Activated B cell treated with CpG ODN at 0.5 μM for 24 hours (primary cell): Measurements from ENCODE around the gene AVPI1. TPM values are rescaled to one million over a fixed set of nuclear protein-coding genes. Genes with fewer than 3 reads are reported as not detected.

Experiments used
- ATAC-seq: fragments of 200-7000 bp; cut with Tn5 transposase; one replicate; pipeline ENCODE4 v1.10.0; 2021; ENCODE audit warnings: low read depth, mild to moderate bottlenecking, moderate library complexity
- CTCF ChIA-PET: fragments of 350-600 bp; sonication (Branson Sonifier 250); formaldehyde crosslinking; loops from one replicate; lab custom pipeline; 2021; ENCODE audit warnings: antibody characterized with exemption; lab: Charles Lee
- POLR2A ChIA-PET: fragments of 350-600 bp; sonication (Branson Sonifier 250); formaldehyde crosslinking; loops from one replicate; lab custom pipeline; 2021; ENCODE audit warnings: antibody characterized with exemption; lab: Charles Lee
- DNase-seq: peaks from one replicate; pipeline ENCODE4 v3.0.0; 2022
- H3K27ac Mint-ChIP-seq: one replicate; pipeline ENCODE4 v1.8.0; 2020; ENCODE audit warnings: mixed read lengths
- H3K27me3 Mint-ChIP-seq: one replicate; pipeline ENCODE4 v1.8.0; 2021; ENCODE audit warnings: mixed read lengths
- H3K36me3 Mint-ChIP-seq: one replicate; pipeline ENCODE4 v1.8.0; 2021; ENCODE audit warnings: low read depth, mixed read lengths
- H3K4me1 Mint-ChIP-seq: one replicate; pipeline ENCODE4 v1.8.0; 2021; ENCODE audit warnings: mixed read lengths
- H3K4me3 Mint-ChIP-seq: one replicate; pipeline ENCODE4 v1.8.0; 2020; ENCODE audit warnings: mild to moderate bottlenecking, mixed read lengths
- H3K9me3 Mint-ChIP-seq: one replicate; pipeline ENCODE4 v1.8.0; 2020; ENCODE audit warnings: mixed read lengths
- intact Hi-C: fragments of 100-400 bp; cut with micrococcal nuclease; formaldehyde crosslinking; loops from one replicate; pipeline ENCODE4 v1.15.1; 2024
- total RNA-seq: library from RNA; stranded (reverse); gene quantifications from 2 replicates; pipeline ENCODE4 v1.2.3, GENCODE V29; 2022
- TF ChIP-seq, protein P1 (sequence below): fragments of 200-600 bp; IDR thresholded peaks from one replicate; pipeline ENCODE4 v1.8.0; 2022; ENCODE audit warnings: antibody characterized with exemption, mild to moderate bottlenecking

Gene AVPI1
- total RNA-seq, 1 donor from 2014 or later = 0.51 TPM

GRCh38 chr10:97633921-97634320, 53.1 kb downstream of the AVPI1 start:
- ChIA-PET CTCF (no interaction called here), POLR2A (no interaction called here)
- Mint-ChIP-seq H3K27ac (no peak overlapping the region), H3K9me3 (no peaks in the 10 kb centered on the region), H3K36me3 (peaks cover 5% of the 10 kb centered on the region), H3K4me1 (peaks cover 16% of the 10 kb centered on the region), H3K4me3 (peak overlapping the region; percentile 100), H3K27me3 (no peaks in the 10 kb centered on the region)
- ATAC-seq (no peak), DNase-seq (no peak)
- TF ChIP-seq, protein P1, sequence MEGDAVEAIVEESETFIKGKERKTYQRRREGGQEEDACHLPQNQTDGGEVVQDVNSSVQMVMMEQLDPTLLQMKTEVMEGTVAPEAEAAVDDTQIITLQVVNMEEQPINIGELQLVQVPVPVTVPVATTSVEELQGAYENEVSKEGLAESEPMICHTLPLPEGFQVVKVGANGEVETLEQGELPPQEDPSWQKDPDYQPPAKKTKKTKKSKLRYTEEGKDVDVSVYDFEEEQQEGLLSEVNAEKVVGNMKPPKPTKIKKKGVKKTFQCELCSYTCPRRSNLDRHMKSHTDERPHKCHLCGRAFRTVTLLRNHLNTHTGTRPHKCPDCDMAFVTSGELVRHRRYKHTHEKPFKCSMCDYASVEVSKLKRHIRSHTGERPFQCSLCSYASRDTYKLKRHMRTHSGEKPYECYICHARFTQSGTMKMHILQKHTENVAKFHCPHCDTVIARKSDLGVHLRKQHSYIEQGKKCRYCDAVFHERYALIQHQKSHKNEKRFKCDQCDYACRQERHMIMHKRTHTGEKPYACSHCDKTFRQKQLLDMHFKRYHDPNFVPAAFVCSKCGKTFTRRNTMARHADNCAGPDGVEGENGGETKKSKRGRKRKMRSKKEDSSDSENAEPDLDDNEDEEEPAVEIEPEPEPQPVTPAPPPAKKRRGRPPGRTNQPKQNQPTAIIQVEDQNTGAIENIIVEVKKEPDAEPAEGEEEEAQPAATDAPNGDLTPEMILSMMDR = no peak
- intact Hi-C loops = loop anchor here (1.0 to 5.0 kb wide), 6 partner anchors 53 to 813 kb away; partner anchors contain the start of genes AVPI1, EXOSC1, HPS1 and MMS19

DNA sequence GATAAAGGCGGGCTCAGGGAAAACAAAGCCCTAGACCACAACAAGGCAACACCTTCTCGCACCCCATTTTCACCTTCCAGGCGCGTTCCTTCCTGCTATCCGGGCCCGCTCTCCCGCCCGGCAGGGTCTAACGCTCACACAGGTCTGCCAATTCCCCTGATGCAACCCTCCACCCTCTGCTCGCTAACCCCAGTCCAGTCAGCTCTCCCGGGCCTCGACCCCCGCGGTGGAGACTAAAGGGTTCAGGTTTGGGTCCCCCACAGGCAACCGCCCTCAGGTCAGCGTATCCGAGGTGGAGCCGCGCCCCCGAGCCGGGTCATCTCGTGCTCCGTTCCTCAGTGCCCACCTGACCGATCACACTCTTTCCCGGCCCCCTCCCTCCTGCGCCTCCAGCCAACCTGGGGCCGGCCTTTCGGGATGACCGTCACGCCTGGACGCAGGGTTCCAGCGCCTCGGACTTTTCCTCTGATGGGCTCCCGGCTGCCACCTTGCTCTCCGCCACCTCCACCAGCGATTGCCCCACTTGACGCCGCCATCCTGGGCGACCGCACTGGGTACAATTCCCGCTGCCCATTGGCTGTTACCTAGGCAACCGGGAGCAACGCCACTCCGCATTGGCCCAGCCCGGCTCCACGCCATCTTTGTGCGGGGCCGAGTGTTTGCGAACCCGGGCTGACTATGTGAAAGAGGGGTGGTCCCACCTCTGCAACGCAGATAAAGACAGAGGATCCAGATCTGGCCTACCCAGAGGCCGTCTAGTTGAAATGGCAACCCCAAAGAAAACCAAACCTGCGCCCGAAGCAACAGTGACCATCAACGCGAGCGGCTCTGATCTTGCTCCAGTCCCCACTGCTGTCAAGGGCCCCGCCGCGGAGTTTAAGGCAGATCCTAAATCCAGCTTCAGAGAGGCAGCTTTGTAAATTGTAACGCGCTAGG, 53.8 kb downstream of the AVPI1 start, which contains the start of gene MORN4:
TSS of gene MORN4 (minus strand) at position 552 of the 936 bp plus-strand sequence. CDS start 13,847 bp downstream, outside the sequence.
- peak within 1 kb of the TSS; percentile 100 for H3K4me3 Mint-ChIP-seq

DNA sequence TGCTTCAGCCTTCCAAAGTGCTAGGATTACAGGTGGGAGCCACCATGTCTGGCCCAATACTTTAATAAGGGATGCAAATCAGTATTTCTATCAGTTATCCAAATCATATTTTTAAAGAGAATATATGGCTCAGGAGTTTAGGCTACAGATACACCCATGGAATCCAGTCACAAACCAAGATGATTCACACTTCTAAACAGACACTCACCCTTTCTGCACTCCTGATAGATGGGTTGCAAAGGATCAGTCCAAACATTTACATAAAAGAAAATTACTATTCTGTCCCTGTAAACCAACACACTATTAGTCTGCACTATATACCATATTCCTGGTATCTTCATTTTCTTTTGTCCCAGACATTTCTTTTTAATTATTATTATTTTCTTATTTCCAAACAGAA, 55.9 kb downstream of the AVPI1 start:
- Mint-ChIP-seq H3K27ac (no peak overlapping the region), H3K4me1 (peaks cover 16% of the 10 kb centered on the region), H3K4me3 (no peak overlapping the region), H3K27me3 (no peaks in the 10 kb centered on the region), H3K36me3 (peaks cover 5% of the 10 kb centered on the region), H3K9me3 (no peaks in the 10 kb centered on the region)
- ChIA-PET POLR2A (no interaction called here), CTCF (interaction anchor here (0.6 kb wide), 1 partner anchor 23 kb away, joined by 3 read pairs; no protein-coding TSS in a partner anchor)
- intact Hi-C loops = loop anchor here (5.0 kb wide), 1 partner anchor 184 kb away; the partner anchor contains the start of genes EXOSC1 and ZDHHC16
- TF ChIP-seq, protein P1 = no peak
- ATAC-seq (no peak), DNase-seq (no peak)

More for the DNA sequence above, 53.8 kb downstream of the AVPI1 start, which contains the start of gene MORN4:
- ATAC-seq (peak; percentile 99), DNase-seq (peak; percentile 84)
- Mint-ChIP-seq H3K4me1 (peaks cover 16% of the 10 kb centered on the region), H3K36me3 (peaks cover 5% of the 10 kb centered on the region), H3K27me3 (no peaks in the 10 kb centered on the region), H3K9me3 (no peaks in the 10 kb centered on the region), H3K27ac (peak within 1 kb of the TSS; percentile 83)
- intact Hi-C loops = loop anchor here (1.0 to 5.0 kb wide), 6 partner anchors 54 to 814 kb away; partner anchors contain the start of genes AVPI1, EXOSC1, HPS1 and MMS19
- ChIA-PET CTCF (no interaction called here), POLR2A (interaction anchor here (1.1 kb wide), 1 partner anchor 8 kb away, joined by 3 read pairs; no protein-coding TSS in a partner anchor)
- TF ChIP-seq, protein P1 = no peak

- DNase-seq (no peak), ATAC-seq (no peak)
- ChIA-PET POLR2A (no interaction called here), CTCF (no interaction called here)
- Mint-ChIP-seq H3K36me3 (peaks cover 5% of the 10 kb centered on the region), H3K27me3 (no peaks in the 10 kb centered on the region), H3K27ac (no peak overlapping the region), H3K4me1 (peaks cover 16% of the 10 kb centered on the region), H3K4me3 (no peak overlapping the region), H3K9me3 (no peaks in the 10 kb centered on the region)
- TF ChIP-seq, protein P1 = no peak
- intact Hi-C loops = no loop called here
Measured at GRCh38 chr10:97629289-97629688, 57.8 kb downstream of the AVPI1 start.

- H3K4me1 Mint-ChIP-seq = peaks cover 9% of the 10 kb centered on the region
- intact Hi-C loops = no loop called here
- ChIA-PET POLR2A (no interaction called here), CTCF (no interaction called here)
- H3K9me3 Mint-ChIP-seq = no peaks in the 10 kb centered on the region
- H3K27me3 Mint-ChIP-seq = no peaks in the 10 kb centered on the region
- TF ChIP-seq, protein P1 = no peak
- no peak for ATAC-seq
- H3K4me3 Mint-ChIP-seq = no peak overlapping the region
- no peak for DNase-seq
- peaks cover 3% of the 10 kb centered on the region for H3K36me3 Mint-ChIP-seq
- no peak overlapping the region for H3K27ac Mint-ChIP-seq
Measured at GRCh38 chr10:97628228-97628627, 58.8 kb downstream of the AVPI1 start.
